22Rv1 (cell line): ENCODE data around the gene ADCY5.

ENCODE experiments used
- CTCF ChIP-seq: fragments of 450-650 bp; IDR thresholded peaks from 2 replicates; pipeline ENCODE4 v1.5.1; 2017; ENCODE audit warnings: mild to moderate bottlenecking
- ZFX ChIP-seq: fragments of 450-650 bp; IDR thresholded peaks from 2 replicates; pipeline ENCODE4 v1.6.1; 2017; ENCODE audit warnings: antibody characterized with exemption, borderline replicate concordance

GRCh38 chr3:123337948-123338619, 110.8 kb downstream of the ADCY5 start:
- no peak for TF ChIP-seq CTCF
- TF ChIP-seq ZFX, result no peak
